Activated CD4-positive, alpha-beta T cell treated with anti-CD3 and anti-CD28 coated beads for 4 hours (primary cell): ENCODE measurements around the gene ARL11.
"Not testable (repeated sequence)": the region's sequence is repeated elsewhere in the genome, so short reads cannot be mapped to it uniquely, and the experiment has no call there.

Source experiments
- DNase-seq, 2 donors: peaks; one replicate each; pipeline ENCODE4 v3.0.0-alpha.2; 2020

Gene ARL11

DNA sequence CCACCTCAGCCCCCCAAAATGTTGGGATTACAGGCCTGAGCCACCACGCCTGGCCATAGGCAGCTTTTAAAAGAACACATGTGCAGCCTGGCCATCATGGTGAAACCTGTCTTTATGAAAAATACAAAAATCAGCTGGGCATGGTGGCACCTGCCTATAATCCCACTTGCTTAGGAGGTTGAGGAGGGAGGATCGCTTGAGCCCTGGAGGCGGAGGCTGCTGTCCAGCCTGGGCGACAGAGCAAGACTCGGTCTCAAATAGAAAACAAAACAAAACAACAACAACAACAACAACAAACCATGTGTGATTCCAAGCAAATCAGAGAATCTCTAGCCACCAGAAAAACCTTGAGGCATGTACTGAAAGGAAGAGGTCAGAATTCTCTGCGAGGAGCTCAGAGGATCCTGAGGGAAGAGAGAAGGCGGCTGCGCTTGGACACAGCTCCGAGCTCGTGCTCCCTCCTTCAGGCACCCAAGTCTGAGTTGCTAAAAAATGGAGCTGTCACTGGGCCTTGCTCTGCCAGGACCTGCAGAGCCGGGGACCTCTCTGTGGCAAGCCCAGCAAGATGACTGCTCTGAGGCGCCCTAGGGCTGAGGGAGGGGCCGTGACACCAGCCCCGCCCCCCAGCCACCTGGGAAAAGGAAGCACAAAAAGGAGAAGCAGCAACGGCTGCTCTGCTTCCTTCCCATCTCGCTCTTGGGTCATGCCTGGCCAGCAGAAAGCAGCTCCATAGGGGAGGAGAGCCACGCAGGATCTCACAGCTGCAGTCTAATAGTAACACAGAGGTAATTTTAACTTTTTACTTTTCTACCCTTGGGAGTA, at the start of gene ARL11:
Gene ARL11 (plus strand): TSS at position 677 of the 822 bp plus-strand sequence. CDS start 1,941 bp downstream, outside the sequence.
- DNase-seq: peak; percentile 45 to 53

DNA sequence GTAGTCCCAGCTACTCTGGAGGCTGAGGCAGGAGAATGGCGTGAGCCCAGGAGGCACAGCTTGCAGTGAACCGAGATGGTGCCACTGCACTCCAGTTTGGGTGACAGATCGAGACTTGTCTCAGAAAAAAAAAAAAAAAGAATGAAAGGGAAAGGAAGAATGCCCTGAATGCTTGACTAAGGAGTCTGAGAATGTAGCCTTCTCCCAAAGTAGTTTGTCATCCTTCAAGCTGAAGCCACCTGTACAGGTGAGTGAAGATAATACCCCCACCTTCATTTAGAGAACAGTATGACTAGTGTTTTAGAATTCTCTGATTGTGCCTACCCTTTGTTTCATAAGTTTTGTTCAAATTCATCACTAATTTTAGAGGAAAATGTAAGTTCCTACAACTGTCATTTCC, 48.8 kb upstream of the ARL11 start:
- DNase-seq: no peak

DNA sequence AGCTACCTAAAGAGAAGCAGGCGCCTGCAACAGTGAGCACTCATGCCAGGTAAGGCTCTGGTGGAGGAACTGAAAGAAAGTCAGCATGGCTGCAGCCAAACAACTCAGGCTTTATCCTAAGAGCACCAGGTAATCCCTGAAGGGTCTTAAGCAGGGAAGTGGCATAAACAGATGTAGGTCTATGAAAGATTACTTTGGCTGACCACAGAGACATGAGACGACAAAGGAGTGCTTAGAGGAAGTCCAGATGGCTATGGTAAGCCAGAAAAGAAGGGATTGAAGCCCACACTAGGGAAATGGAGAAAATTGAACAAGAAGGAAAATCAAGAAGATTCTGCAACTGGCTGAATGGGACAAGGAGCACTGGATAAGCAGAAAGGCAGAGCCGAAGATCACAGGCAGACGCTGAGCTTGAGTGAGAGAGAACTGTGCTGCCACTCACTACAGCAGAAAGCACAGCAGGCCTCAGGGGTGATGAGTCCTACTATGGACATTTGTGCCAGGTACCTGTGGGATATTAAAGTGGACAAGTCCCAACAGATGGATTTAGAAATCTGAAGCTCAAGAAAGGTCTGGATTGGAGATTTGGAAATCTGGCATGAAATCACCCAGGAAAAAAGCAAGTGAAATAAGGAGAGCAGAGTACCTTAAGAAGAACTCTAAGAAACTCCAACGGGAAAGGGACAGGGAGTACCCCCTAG, 47.2 kb upstream of the ARL11 start:
- no peak for DNase-seq

DNA sequence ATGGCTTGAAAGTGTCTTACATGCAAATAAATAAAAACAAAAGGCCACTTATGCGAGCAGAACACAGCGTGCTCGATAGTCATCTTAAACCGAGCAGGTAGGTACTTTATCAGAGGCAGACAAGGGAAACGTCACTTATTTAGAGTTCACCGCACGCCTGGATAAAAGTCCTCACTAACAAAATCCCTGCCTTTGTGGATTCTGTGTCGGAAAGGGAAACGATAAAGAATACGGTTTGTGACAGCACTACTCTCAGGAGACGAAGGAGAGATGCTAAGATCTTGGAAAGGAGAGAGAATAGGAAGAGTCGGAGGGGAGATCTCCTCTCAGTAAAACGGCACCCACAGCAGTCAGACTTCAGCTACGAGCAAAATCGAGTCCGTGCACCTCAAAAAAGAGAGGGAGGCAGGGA, 43.5 kb upstream of the ARL11 start:
- DNase-seq: no peak

DNA sequence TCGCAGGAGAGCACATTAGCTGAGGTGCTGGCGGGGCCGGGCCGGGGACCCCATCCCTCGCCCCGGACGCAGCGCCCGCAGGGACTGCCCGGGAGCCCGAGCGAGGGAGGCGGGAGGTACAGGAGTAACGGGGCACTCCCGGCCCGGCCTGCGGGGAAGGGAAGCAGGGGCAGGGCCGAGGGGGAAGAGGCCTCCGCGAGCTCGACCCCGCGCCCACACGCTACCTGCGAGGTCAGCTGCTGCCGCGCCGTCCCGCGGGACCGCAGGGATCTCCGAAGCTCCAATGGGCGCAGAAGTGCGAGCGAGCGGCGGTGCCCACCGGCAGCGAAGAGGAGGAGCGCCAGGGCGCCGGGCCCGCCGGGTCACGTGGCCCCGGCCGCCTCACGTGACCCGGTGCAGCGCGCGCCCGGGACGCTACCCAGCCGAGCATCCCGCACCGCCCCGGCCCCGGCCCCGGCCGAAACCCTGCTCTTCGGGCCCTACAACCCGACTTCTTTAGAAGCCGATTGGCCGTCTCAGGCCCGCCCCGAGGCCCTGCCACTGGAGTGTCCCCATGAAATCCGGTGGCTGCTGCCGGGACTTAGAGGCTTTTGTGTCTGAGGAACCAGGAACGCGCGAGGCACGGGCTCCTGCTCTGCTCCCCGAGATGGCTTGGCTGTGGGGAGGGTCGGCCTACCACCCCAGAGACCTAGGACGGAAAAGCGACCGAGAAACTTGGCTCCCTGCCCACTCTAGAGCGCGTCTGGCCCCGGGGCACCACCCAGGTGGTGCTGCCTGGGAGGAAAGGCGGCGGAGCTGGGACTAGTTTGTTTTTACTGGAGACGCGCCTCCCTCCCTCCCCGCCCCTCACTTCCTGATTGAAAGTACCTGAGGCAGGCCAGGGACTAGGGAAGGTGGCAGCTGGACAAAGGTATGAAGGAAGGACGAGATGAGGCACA, 42.8 kb upstream of the ARL11 start, which contains the start of gene RCBTB1:
Gene RCBTB1 (minus strand): TSS at position 339 of the 938 bp plus-strand sequence. CDS start 18,279 bp downstream, outside the sequence.
- DNase-seq: peak; percentile 57 to 67

DNA sequence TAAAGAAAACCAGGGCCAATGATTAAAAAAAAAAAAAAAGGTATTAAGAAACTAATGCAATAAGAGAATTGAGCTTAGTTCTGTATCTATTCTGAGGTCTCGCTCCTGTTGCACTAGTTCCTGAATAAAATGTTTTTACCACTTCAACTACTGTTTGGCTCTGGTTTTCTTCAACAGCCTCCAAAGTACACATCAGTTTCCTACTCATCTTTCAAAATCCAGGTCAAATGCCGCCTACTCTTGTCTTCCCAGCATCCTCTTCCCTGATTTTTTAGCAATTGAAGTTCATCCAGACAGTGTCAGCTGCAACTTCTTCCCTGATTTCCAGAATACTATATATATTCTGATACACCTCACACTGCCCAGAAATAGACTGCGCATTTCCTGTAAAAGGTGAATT, 41.6 kb upstream of the ARL11 start:
- no peak for DNase-seq

DNA sequence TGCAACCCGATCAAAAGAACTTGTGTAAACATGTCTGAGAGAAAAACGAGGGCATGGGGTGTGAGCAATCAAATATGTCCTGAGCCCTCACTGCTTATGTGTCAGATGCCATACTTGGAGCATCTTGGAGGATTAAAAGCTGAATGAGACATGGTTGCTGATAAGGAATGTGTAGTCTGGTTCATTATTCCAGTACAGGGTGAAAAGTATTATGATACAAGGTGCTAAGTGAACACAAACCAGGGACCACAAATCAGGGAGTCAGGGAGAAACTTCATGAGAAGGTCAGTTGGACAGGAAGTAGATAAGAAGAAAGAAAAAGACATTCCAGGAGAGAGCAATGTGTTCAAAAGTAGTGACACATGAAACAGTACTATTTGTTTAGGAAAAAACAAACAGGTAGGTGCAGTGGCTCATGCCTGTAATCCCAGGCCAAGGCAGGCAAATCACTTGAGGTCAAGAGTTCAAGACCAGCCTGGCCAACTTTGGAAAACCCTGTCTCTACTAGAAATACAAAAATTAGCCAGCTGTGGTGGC, 40.9 kb upstream of the ARL11 start:
- DNase-seq: no peak

DNA sequence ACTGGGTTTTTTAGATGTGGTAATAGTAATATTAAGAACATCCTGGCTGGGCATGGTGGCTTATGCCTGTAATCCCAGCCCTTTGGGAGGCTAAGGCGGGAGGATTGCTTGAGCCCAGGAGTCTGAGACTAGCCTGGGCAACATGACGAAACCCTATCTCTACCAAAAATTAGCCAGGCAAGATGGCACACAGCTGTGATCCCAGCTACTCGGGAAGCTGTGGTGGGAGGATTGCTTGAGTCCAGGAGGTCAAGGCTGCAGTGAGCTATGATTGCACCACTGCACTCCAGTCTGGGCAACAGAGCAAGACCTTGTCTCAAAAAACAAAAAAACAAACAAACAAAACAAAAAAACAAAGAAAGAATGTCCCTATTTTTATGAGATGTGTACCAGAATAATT, 37.6 kb upstream of the ARL11 start:
- not testable (repeated sequence) for DNase-seq

DNA sequence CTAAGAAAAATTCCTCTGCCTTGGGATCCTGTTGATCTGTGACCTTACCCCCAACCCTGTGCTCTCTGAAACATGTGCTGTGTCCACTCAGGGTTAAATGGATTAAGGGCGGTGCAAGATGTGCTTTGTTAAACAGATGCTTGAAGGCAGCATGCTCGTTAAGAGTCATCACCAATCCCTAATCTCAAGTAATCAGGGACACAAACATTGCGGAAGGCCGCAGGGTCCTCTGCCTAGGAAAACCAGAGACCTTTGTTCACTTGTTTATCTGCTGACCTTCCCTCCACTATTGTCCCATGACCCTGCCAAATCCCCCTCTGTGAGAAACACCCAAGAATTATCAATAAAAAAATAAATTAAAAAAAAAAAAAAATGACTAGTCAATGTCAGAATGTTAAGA, 34.4 kb upstream of the ARL11 start:
- DNase-seq: not testable (repeated sequence)

DNA sequence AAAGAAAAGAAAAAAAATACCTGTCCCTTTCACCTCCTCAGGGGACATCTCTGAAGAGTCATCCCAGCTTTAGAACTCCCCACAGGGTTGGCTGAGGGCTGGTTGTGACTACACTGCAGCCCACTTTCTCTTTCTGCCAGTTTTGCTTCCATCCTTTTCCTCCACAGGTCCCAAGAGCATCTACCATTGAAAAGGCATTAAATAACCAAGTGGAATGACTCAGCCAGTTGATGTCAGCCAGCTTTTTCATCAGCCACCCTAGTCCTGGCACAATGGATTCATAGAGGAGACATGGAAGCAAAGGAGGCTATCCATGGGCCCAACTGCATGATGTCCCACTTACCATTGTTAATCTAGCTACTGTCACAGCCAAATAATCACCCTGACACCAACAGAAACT, 33.7 kb upstream of the ARL11 start:
- no peak for DNase-seq

DNA sequence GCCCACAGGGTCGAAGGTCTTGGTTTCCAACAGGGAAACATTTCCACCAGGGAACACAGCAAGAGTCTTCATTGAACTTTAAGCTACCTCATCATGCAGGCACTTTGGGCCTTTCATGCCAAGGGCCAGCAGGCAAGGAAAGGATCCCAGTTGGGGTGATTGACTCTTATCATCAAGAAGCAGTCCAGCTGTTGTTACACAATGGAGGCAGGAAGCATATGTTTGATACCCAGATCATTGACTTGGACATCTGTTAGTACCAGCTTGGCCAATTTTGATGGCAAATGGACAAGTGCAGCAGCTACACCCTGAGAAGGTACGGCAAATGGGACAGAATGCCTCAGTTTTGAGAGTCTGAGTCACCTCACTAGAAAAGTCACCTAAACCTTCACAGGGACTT, 32.1 kb upstream of the ARL11 start:
- no peak for DNase-seq

DNA sequence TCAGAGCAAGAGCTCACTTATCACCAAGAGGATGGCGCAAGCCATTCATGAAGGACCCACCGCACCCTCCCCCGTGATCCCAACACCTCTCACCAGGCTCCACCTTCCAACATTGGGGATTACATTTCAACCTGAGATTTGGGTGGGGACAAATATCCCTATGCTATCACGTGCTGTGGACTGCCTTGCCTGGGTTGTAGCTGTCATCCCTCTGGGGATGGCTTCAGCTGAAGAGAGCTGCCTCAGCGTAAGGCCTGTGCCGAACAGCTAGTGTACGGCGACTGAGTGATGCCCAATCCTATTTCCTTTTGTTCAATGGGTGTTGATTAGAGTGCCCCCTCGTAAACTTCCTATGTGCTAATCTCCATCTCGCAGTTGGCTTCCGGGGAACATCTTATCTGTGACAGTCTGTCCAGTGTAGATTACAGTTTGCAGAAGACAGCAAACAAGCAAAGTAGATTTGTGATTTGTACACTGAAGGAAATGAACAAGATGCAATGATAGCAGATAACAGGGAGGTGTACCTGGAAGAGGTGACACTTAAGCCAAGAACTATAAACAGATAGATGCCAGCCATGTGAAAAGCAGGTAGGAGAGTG, 31.2 kb upstream of the ARL11 start:
- no peak for DNase-seq

DNA sequence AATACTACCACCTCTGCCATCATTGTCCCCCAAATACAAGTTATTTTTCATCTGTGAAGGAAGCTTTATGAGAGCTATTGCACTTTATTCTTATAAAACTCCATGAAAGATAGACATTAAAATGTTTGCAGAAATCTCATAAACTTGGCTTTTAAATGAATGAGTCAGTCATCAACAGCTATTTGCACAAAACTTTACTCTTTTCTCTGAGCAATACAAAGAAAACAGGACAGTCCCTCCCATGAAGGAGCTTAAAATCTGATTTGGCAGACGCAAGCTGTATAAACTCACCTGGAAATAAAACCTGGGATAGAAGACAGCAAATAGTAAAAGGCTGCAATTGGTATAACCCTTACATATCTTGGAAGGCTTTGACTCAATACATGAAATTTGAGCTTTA, 26.3 kb upstream of the ARL11 start:
- no peak for DNase-seq

DNA sequence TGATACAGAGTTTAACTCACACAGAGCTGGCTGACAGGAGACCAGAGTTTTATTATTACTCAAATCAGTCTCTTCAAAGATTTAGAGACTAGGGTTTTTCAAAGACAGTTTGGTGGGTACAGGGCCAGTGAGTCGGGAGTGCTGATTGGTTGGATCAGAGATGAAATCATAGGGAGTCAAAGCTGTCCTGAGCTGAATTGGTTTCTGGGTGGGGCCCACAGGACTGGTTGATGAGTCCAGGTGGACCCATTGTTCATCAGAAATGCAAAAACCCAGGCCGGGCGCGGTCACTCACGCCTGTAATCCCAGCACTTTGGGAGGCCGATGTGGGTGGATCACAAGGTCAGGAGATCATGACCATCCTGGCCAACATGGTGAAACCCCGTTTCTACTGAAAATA, 25.7 kb upstream of the ARL11 start:
- DNase-seq: not testable (repeated sequence)

DNA sequence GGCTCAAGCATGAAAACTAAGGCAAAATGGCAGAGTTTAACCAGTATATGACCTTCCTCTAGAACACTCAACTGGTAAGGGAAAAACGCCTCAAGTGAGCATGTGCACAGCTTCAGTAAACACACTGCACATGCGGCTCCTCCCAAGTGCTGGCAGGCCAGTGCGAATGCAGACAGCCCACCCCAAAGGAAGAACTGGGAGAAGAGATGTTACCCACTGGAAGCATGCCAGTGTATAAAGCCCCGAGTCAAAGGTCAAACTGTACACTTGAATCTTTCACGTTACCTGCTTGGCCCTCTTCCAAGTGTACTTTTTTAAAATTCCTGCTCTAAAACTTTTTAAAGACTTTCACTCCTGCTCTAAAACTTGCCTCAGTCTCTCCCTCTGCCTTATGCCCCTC, 23.7 kb upstream of the ARL11 start:
- DNase-seq: no peak

DNA sequence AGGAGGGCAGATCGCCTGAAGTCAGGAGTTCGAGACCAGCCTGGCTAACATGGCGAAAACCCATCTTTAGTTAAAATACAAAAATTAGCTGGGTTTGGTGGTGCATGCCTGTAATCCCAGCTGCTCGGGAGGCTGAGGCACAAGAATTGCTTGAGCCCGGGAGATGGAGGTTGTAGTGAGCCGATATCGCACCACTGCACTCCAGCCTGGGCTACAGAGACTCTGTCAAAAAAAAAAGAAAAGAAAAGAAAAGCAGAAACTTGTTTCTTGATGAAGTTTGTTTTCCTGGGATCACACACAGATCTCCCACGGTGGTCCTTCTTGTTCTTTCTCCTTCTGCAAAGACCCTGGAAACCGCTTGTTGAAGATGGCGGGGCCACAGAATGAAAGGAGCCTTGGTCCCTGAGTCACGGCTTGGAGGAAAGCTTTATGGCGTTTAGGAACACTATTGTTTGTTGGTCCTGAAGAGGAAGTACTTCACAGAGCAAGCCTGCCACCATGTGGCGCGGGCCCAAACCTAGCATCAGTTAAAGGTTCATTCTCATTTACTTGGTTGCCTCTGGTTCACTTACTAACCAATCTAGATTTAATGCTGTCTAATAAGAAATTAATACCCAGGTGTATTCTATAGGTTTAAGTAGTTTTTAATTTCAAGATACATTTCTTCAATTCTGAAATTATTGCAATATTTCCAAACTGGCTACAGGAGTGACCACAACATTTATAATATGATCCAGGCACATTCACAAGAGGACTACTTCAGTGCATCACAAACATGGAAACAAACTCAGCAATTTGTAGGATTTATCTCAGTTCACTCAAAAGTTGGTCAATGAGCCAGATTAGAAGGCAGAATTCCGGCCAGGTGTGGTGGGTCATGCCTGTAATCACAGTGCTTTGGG, 21.3 kb upstream of the ARL11 start:
- peak; percentile 77 to 82 for DNase-seq

DNA sequence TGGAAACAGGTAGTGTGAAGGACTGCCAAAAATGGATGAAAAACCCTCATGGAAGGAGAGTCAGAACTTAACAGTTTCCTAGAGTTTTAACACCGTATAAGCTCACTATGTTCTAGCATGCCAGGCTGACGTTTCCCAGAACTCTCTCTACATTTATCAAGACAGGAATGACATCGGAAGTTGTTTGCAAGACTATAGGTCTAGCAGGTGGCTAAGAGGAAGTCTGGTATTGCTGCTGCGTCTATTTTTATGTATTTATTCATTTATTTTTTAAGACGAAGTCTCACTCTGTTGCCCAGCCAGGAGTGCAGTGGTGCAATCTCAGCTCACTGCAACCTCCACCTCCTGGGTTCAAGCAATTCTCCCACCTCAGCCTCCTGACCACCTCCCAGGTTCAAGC, 20.5 kb upstream of the ARL11 start:
- no peak for DNase-seq

DNA sequence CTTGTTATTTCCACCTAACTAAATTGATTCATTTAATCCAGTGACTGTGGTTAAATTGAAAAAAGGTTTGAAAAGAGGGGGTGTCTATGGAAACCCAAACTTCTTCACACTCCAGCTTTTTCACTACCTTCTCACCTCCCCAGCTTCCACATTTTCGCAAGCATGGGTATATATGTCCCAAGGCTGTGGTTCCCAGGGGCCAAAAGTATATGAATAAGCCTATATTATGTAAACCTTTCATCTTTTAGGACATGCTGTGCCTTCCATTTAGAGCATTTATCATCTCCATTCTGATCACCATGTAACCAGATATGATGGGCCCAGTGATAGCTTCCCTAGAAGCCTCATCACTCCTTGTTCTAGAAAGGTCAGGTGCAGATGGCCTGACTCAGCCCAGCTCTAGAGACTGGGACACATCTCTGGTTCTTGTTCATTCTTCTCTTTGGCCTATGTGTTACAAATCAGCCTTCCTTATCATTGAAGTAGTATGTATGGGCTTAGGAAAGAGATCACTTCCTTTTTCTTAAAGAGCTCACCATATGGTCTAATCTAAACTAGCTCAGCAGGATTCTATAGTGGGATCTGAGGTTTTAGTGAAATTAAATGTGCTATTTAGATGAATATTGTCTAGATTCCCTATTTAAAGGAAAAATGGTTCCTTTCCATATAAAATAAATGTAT, 19.5 kb upstream of the ARL11 start:
- no peak for DNase-seq

DNA sequence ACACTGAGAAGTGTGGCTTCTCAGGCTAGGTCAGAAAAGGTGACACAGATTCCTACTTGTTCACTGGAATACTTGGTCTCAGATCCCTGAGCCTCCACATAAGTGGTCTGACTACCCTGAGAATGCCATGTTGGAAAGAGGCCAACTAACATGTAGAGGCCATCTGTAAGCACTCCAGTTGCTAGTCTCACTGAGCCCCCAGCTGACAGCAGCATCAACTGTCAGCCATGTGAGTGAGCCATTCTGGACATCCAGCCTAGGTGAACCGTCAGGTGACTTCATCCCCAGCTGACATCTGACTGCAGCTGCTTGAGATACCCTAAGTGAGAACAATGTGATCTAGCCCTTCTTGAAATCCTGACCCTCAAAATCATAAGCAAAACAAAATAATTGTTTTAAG, 18.1 kb upstream of the ARL11 start:
- DNase-seq: no peak

DNA sequence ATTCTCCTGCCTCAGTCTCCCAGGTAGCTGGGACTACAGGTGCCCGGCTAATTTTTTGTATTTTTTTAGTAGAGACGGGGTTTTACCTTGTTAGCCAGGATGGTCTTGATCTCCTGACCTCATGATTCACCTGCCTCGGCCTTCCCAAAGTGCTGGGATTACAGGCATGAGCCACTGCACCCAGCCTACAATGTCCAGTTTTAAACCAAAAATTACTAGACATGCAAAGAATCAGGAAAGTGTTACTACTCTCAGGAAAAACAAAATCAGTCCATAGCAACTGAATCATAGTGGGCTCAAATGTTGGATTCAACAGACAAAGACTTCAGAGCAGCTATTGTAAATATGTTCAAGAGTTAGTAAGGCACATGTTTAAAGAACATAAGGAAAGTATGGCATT, 16.3 kb upstream of the ARL11 start:
- DNase-seq: not testable (repeated sequence)
